GM21528 (cell line): Measurements from ENCODE around the gene CRMP1.

Experiments used
- ATAC-seq: cut with Tn5 transposase; IDR thresholded peaks from one replicate; pipeline ENCODE4 v1.9.1; 2021; ENCODE audit warnings: mild to moderate bottlenecking, moderate library complexity; ENCODE audit not compliant: unreplicated experiment, low FRiP score

CRMP1 gene

GRCh38 chr4:5893004-5893580 lies at the start of gene CRMP1:
CRMP1 (minus strand) TSS chr4:5893086; CDS start chr4:5892969, 117 bp downstream.
- ATAC-seq, result no peak

GRCh38 chr4:5941601-5942000 lies 48.7 kb upstream of the CRMP1 start:
- no peak for ATAC-seq

- ATAC-seq, result no peak
These were observed 47.8 kb upstream of the CRMP1 start for GRCh38 chr4:5940470-5941203.

GRCh38 chr4:5933996-5934831 lies 41.3 kb upstream of the CRMP1 start:
- ATAC-seq, result no peak

- ATAC-seq, result no peak
These were observed 40.2 kb upstream of the CRMP1 start for GRCh38 chr4:5933116-5933515.

GRCh38 chr4:5932035-5932568 lies 39.2 kb upstream of the CRMP1 start:
- ATAC-seq, result no peak

GRCh38 chr4:5931526-5931925 lies 38.6 kb upstream of the CRMP1 start:
- no peak for ATAC-seq

GRCh38 chr4:5930876-5931275 lies 38.0 kb upstream of the CRMP1 start:
- ATAC-seq, result no peak

- ATAC-seq, result no peak
These were observed 37.6 kb upstream of the CRMP1 start for GRCh38 chr4:5930456-5930855.

- no peak for ATAC-seq
These were observed 36.0 kb upstream of the CRMP1 start for GRCh38 chr4:5928844-5929420.

GRCh38 chr4:5928274-5928673 lies 35.4 kb upstream of the CRMP1 start:
- ATAC-seq, result no peak

- no peak for ATAC-seq
These were observed 34.9 kb upstream of the CRMP1 start for GRCh38 chr4:5927747-5928146.

GRCh38 chr4:5927116-5927515 lies 34.2 kb upstream of the CRMP1 start:
- ATAC-seq, result no peak

- ATAC-seq, result no peak
These were observed 33.7 kb upstream of the CRMP1 start for GRCh38 chr4:5926598-5926997.

GRCh38 chr4:5925419-5926200 lies 32.7 kb upstream of the CRMP1 start:
- ATAC-seq, result no peak

GRCh38 chr4:5924461-5925125 lies 31.7 kb upstream of the CRMP1 start:
- ATAC-seq, result no peak

- no peak for ATAC-seq
These were observed 30.5 kb upstream of the CRMP1 start for GRCh38 chr4:5923376-5923775.

- ATAC-seq, result no peak
These were observed 29.7 kb upstream of the CRMP1 start for GRCh38 chr4:5922556-5922955.

- no peak for ATAC-seq
These were observed 29.1 kb upstream of the CRMP1 start for GRCh38 chr4:5921981-5922380.
